GM19043 (cell line): Measurements from ENCODE around the gene MYMK.

Experiments
- ATAC-seq: cut with Tn5 transposase; IDR thresholded peaks from one replicate; pipeline ENCODE4 v1.9.1; 2021; ENCODE audit warnings: low read depth; ENCODE audit not compliant: unreplicated experiment

The MYMK gene

GRCh38 chr9:133489253-133490190, 35.2 kb downstream of the MYMK start:
- no peak for ATAC-seq

DNA sequence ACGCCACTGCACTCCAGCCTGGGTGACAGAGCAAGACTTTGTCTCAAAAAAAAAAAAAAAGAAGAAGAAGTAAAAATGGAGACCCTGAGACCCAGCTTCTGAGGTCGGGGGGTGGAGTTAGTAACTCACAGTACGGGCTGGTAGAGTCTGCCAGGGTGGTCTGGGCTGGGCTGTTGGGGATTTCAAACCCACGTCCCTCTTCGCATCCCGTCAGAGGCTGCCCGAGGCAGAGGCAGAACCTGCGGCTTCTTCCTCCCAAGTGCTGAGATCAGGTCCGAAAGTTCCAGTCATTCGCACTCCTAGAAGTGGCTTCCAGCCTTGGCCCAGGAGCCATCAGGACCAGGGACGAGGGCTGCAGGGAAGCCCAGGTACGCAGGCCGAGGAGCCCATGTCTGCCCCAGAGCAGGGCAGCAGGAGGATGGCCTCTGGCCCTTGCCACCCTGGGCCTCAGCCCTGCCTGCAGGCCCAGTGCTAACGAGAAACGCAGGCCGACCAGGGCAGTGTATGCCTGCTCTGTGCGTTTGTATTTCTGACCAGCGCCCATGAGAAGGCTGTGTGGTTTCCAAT, 36.0 kb downstream of the MYMK start:
- ATAC-seq = no peak

DNA sequence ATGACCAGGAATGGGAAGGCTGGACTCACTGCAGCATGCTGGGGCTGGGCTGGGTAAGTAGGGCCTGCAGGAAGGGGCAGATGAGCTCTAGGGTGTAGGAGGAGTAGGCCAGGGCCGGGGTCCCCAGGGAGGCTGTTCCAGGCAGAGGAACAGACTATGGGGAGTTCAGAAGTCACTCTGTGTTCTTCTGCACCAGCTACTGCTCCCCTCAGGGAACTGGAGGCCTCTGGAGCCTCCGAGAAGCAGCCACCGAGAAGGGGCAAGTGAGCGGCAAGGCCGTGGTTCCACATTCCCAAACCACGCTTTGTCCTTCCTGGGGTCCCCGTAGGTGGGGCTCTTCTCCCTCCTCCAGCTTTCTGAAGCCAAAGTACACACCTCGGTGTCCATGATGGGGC, 37.4 kb downstream of the MYMK start:
- ATAC-seq = no peak

DNA sequence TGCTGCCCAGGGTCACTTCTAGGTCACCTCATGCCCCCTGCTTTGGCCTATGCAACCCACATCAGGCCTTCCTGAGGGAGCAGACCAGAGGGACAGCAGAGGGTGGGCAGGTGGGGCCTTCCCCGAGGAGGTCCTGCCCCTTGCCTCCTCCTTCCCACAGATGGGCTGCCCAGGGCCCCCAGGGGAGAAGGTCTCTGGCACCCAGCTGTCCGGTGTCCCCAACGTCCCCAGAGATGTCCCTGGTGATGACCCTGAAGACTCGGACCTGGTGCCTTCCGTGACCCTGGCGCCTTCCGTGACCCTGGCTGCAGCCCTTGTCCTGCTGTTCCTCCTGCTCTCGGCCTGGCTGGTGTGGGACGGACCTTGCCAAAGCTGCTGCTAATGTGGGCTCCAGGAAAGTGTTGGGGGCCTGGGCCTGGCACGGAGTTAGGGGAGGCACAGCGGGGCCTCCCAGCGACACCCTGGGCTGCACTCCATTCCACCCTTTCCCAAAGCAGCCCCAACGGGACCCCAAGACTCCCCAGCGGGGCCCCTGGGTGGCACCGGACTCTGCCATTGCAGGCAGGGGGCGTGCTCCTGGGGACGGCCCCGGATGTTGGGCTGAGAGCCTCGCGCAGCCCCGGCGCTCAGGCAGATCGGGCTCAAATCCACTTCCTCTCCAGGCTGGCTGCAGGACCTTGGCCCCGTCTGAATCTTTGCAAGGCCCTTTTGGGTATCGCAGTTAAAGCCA, 39.1 kb downstream of the MYMK start:
- no peak for ATAC-seq

GRCh38 chr9:133484671-133485437, 39.9 kb downstream of the MYMK start:
- no peak for ATAC-seq

DNA sequence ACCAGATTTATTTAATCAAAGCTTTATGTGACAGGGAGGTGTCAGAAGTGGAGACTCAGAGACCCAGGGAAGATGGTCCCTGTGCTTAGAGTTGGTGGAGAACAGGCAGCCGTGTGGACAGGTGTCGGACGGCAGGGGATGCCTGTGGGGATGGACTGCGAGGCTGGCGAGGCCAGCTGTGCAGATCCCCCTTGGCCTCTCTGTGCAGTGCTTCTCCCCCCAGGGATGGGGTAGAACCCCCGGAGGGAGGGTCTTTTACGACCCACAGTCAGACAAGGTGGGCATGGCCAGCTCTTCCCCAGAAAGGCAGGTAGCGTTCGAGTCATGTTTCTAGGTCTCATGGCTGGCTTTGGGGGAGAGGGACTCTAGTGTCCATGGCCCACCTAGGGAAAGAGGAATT, 41.1 kb downstream of the MYMK start:
- ATAC-seq = no peak

DNA sequence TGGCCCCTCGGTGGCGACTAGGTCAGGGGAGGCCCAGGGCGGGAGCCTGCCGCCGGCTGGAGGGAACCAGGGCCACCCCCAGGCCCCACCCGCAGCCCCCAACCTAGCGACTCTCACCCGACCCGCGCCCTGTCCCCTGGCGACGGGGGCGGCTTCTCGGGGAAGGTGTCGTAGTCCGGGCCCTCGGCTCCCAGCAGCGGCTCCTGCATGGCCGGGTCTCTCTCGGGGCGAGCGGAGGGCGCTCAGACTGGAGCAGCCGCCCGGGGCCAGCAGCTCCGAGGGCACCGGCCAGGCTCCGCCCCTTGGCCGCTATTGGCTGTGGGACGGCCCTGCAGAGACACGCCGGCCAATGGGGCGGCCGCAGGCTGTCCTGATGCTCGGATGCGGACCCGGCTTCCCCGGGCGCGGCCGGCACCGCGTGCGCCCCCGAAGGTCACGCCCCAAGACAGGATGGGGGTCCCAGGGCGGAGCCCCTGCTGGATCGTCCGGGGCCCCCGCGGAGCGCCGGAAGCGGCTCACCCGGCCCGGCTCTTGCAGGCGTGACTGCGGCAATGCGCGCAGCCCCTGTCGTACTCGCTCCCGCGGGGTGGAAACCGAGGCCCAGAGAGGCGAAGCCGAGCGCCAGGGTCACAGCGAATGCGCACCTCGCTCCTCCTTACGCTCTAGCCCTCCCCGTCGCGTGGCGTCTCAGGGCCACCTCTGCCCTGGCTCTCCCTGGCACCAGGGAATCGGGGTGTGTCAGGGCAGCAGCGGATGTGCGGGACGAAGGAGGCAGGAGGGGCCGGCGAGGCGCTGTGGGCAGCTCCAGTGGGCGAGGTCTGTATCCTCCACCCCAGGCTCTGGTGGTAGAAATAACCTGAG, 45.7 kb downstream of the MYMK start, which contains the start of gene SLC2A6:
Gene SLC2A6 (minus strand): TSS at position 249 of the 861 bp plus-strand sequence. CDS start 40 bp downstream, at position 209.
- ATAC-seq = peak; percentile 88

DNA sequence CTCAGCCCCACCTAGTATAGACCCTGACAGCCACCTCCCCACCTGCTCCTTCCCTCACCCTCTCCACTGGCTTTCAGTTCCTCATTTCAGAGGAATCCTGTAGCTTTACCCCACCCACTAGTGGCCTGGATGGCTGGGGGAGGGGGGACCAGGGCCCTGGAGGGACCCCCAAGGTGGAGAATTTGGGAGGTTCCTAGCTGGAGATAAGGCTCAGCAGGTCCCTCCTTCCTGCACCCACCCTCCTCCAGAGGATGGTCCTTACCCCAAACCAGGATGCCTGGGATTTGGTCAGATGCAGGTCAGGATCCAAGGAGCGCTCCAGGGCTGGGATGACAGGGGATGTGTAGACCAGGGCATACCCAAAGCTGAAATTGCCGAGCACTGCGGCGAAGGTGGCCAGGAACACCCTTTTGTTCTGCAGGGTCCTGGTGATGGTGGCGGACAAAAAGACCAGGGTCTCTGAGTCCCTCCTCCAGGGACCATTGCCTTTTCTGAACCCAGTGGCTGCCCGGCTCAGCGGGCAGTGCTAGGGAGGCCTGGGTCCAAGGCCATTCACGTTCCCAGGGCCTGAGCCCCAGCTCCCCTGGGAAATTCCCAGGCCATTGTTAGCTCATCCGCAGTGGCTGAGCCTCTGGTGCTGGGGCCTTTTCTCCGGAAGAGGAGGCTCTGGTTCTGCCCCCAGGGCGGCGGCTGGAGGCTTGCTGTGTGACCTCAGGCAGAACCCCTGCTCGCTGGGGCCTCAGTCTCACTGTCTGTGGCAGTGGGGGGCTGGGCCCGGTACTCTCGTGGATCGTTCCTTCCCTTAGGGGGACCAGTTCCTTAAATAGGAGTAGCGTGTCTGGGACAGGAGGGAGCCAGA, 46.5 kb downstream of the MYMK start:
- ATAC-seq = peak; percentile 28

DNA sequence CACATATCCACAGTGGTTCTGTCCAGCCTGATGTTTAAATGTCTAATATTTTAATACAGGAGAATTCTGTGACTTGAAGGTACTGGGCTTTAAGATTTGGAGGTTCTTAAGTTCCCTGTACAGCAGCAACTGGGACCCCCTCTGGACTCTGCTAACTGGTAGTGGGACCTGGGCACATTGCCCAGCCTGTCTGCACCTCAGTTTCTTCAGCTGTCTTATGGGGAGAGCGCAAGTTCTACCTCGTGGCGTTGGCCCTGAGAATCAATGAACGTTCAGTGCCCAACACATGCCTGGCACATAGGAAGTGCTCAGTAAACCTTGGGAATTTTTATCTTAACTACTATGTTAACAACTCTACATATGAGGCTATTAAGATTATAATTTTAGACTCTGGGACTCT, 47.3 kb downstream of the MYMK start:
- no peak for ATAC-seq

GRCh38 chr9:133476941-133477340, 47.8 kb downstream of the MYMK start:
- ATAC-seq = no peak

DNA sequence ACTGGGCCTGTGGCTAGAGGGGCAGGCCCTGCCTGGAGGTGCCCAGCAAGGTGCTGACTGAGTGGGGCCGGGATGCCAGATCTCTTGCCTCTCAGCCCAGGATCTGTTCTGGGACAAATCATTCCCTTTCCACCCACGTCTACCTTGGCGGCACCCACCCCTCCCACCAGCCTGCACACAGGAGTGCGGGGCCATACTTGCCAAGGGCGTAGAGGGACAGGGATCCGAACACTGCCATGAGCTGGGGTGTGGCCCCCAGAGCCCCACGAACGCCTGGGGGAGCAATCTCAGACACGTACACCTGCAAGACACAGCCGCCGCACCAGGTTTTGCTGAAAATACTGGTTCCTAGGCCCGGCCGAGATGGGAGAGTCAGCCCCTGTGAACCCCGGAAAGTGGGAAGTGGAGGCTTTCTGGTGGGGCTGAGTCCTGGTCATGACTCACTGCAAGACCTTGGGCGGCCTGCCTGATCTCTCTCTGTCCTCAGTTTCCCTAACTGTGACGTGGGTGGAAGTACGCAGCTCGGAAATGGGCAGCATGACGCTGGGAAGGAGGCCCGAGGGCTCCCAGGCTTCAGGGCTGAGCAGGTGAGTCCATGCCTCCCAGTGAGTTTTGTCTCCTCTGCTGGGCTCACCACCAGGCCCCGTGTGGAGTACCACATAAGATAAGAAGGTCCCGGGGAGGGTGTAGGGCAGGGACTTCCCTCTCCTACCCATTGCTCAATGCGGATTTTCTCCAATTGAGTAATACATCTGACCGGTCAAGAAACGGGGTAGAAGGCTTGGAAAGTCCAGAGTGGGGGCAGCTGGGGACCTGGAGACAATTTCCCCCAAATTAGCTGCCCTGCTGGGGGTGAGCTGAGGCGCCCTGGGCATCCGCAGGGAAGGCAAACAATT, 48.5 kb downstream of the MYMK start:
- no peak for ATAC-seq

DNA sequence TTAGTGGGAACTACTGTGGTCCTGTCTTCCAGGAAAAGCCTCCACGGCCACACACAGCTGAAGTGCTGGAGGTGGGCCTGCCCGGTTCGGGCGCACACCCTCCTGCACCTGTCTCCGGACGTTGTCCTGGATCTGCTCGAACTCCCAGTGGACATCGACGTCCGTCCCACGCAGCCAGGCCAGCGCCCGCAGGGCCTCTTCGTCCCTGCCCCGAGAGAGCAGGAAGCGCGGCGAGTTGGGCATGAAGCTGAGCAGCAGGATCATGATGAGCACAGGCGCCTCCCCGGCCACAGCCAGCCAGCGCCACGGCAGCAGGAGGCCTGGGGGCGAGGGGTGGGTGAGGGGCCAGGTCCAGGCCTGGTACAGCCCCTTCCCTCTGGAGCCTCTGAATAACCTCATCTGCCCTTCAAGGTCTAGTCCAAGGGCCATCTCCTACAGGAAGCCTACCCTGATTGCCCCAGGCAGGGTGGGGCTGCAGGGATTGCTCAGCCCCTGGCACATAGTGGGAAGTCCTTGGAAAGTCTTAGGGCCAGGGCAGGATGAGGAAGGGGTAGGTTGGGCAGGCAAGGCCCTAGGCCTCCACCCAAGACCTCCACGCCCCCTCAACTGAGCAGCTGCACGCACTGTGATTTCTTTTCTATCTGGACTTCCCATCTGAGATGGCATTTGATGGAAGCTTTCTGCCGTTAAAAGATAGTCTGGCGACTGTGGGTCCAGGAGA, 49.3 kb downstream of the MYMK start:
- no peak for ATAC-seq

DNA sequence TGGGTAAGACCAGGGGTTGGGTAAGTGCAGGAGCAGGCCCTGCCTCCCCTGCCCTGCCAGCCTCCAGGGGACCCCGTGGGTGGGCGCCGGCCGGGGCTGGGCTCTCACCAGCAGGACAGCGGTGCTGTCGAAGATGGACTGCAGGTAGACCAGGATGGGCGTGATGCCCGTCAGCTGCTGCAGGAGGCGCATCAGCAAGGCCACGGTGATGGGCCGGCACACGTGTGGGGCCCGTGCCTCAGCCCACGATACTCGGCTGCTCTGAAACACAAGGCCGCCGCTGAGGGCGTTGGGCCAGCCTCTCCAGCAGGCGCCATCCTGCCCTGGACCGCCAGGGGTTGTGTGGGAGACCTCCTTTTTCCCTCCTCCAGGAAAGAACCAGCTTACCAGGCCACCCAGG, 49.9 kb downstream of the MYMK start:
- ATAC-seq = no peak

GRCh38 chr9:133474215-133474614, 50.5 kb downstream of the MYMK start:
- no peak for ATAC-seq

DNA sequence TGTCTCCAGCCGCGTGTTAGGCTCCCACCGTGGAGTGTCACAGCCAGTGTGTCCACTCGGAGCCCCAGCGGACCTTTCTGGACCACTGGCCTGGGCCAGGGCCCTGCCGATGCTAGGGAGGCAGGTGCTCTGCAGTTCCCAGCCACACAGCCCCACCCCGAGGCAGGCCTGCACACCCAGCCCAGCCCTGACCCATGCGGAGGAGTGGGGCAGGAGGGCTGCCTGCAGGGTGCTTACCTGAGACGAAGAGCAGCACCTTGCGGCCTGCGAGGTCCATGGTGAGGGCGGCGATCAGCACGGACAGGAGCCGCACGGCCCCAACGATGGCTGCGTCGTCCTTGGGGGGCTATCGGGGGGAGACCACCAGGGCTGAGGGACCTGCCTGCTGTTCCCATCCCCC, 51.0 kb downstream of the MYMK start:
- ATAC-seq = no peak

DNA sequence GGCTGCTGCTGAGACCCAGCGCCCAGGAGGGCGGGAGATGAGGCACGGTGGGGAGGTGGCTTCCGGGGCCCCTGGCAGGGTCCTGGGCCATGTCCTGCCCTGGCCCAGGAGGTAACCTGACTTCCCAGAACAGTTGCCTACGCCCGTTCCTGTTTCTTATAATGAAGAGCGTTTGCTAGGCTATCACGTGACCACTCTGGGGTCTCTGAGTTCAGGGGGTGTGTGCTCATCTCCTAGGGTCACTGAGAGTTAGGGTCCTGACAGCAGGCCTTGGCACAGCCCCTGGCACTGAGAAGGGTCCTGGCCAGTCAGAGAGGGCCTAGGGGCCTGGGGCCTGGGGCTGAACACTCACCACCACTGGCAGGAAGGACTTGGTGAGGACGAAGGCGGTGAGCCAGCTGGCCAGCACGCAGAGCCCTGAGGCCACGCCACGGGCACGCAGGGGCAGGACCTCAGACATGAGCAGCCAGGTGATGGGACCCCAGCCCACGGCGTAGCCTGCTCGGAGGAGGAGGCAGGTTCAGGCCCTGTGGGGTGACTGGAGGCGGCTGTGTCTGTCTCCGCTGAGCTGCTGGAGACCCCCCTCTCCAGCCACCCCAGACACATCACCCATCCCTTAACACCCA, 51.9 kb downstream of the MYMK start:
- ATAC-seq = no peak

DNA sequence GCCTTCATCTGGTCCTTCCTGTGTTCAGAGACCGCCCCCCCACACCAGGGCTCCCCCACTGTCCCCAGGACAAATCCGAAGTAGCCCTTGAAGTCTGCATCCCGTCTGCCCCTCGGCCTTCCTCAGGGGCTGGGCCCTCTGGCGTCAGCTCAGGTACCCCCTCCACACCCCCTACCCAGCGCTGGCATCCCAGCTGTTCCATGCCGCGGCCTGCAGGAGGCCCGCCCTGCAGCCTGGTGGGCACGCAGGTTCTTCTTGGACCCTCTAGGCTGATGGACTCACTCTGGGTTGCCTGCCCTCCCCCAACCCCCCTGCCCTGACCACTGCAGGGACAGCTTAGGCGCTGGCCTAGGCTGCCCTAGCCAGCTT, 52.5 kb downstream of the MYMK start:
- no peak for ATAC-seq
